ENCODE data around the gene NAALADL1.
A peak's percentile ranks its signal among the peaks of the same experiment; 100 is the strongest.

DNA sequence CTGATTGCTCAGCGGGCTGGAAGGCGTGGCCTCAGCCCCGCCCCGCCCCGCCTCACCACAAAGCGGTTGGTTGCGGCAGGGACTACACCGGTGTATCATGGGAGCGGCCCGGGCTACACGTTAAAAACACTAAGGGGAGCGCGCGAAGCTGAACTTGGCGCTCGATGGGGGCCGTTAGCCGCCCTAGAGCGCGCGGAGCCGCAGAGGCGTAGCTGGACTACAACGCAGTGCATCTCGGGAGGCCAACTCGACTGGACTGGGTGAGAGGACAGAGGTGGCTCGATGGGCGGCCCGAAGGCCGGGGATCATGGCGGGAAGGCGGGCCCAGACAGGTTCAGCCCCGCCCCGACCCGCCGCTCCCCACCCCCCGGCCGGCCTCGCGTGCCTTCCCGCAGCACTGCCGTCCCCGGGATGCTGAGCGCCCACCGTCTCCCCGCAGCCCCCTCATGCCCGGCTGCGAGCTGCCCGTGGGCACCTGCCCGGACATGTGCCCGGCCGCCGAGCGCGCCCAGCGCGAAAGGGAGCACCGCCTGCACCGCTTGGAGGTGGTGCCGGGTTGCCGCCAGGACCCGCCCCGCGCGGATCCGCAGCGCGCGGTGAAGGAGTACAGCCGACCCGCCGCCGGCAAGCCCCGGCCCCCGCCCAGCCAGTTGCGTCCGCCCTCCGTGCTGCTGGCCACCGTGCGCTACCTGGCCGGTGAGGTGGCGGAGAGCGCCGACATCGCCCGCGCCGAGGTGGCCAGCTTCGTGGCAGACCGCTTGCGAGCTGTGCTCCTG is 17.3 kb downstream of the NAALADL1 start, which contains the start of gene SAC3D1:
- TF ChIP-seq EZH2 (IDR thresholded peaks at IDR 0.05) (no peak), POLR2AphosphoS5 (IDR thresholded peaks at IDR 0.05; ENCODE audit: borderline replicate concordance, low read depth, low read length) (peak; percentile 87)
